Measurements from ENCODE around the gene DGKG. TPM values are rescaled to one million over a fixed set of nuclear protein-coding genes. Genes with fewer than 3 reads are reported as not detected.

Gene DGKG
- total and polyA plus RNA-seq, 7 donors = 0.60 to 30.7 (median 6.1) TPM

DNA sequence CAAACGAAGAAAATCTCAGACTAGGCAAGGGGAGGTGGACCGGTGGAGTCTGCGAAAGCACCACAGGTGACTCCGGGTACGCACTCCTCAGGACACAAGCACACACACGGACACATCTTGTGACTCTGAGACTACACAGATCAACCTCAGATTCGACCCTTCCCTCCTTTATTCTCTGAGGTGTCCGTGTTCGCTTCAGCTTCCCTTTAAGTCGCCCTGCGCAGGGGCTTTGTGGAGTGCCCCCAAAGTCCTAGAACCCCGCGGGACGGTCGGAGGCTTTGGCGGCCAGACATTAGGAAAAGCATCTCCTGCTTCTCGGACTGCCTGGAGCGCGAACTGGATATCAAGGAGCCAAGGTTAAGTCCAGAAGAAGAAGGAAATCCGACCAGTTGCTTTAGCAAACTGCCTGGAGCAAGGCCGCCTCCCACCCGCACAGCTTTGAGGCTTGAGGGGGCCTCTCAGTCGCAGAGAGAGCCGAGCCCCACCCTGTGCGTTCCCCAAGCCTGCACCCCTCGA is 730 bp downstream of the DGKG start:
- intact Hi-C loops (cut with DNase I) = loop anchor here (2.0 to 10.0 kb wide), 3 partner anchors 46 to 179 kb away; no protein-coding TSS in a partner anchor

GRCh38 chr3:186360779-186361178 is 1.3 kb downstream of the DGKG start:
- no peaks in the 10 kb centered on the region for H3K27me3 ChIP-seq
- H3K9me3 ChIP-seq = no peaks in the 10 kb centered on the region
- peak; percentile 67 for DNase-seq
- WGBS, 2 donors = 4 to 10% methylated on average over 27 of the region's 27 CpGs
- intact Hi-C loops (cut with DNase I) = loop anchor here (2.0 to 10.0 kb wide), 3 partner anchors 47 to 180 kb away; no protein-coding TSS in a partner anchor
- no peaks in the 10 kb centered on the region for H3K36me3 ChIP-seq
- H3K4me3 ChIP-seq = peak overlapping the region; percentile 46 to 63 (median 54)
- H3K27ac ChIP-seq = peak overlapping the region; percentile 63 to 84 (median 72)
- TF ChIP-seq EP300 (IDR thresholded peaks at IDR 0.05) (no peak), POLR2A (IDR thresholded peaks at IDR 0.05) (peak in 1 of 2 donors; percentile 47), POLR2AphosphoS5 (IDR thresholded peaks at IDR 0.05) (peak; percentile 18 to 74 (median 53)), CTCF (IDR thresholded peaks at IDR 0.05) (peak in 1 of 4 experiments; percentile 34)
- peaks cover 0 to 37% (median 23%) of the 10 kb centered on the region in 4 donors for H3K4me1 ChIP-seq

More for the DNA sequence above, 730 bp downstream of the DGKG start:
- Histone ChIP-seq H3K4me3 (peak overlapping the region; percentile 46 to 63 (median 54)), H3K27ac (peak overlapping the region; percentile 63 to 84 (median 72)), H3K36me3 (no peaks in the 10 kb centered on the region), H3K4me1 (peaks cover 0 to 42% (median 26%) of the 10 kb centered on the region in 4 donors), H3K27me3 (no peaks in the 10 kb centered on the region), H3K9me3 (no peaks in the 10 kb centered on the region)
- TF ChIP-seq POLR2AphosphoS5 (IDR thresholded peaks at IDR 0.05) (no peak), CTCF (IDR thresholded peaks at IDR 0.05) (no peak), EP300 (IDR thresholded peaks at IDR 0.05) (no peak), POLR2A (IDR thresholded peaks at IDR 0.05) (no peak)
- 2 to 10% methylated on average over 26 of the region's 26 CpGs for WGBS, 2 donors
- DNase-seq = no peak

GRCh38 chr3:186359078-186359477 is 3.0 kb downstream of the DGKG start:
- Histone ChIP-seq H3K36me3 (no peaks in the 10 kb centered on the region), H3K9me3 (no peaks in the 10 kb centered on the region), H3K4me3 (no peak overlapping the region), H3K27ac (peak overlapping the region in 1 of 4 donors; percentile 11), H3K4me1 (peaks cover 0 to 32% (median 18%) of the 10 kb centered on the region in 4 donors), H3K27me3 (no peaks in the 10 kb centered on the region)
- TF ChIP-seq POLR2AphosphoS5 (IDR thresholded peaks at IDR 0.05) (no peak), CTCF (IDR thresholded peaks at IDR 0.05) (no peak)
- 43 to 73% methylated on average over 3 of the region's 3 CpGs for WGBS, 2 donors
- no peak for DNase-seq
- intact Hi-C loops (cut with DNase I) = loop anchor here (5.0 kb wide), 1 partner anchor 72 kb away; no protein-coding TSS in a partner anchor

- TF ChIP-seq CTCF (IDR thresholded peaks at IDR 0.05) = no peak
- no peak for TF ChIP-seq POLR2AphosphoS5 (IDR thresholded peaks at IDR 0.05)
- TF ChIP-seq EP300 (IDR thresholded peaks at IDR 0.05) = no peak
- TF ChIP-seq POLR2A (IDR thresholded peaks at IDR 0.05) = no peak
- no peaks in the 10 kb centered on the region for H3K9me3 ChIP-seq
- intact Hi-C loops (cut with DNase I) = loop anchor here (5.0 kb wide), 1 partner anchor 69 kb away; no protein-coding TSS in a partner anchor
- 92 to 95% methylated on average over 5 of the region's 5 CpGs for WGBS, 2 donors
- no peaks in the 10 kb centered on the region for H3K36me3 ChIP-seq
- peaks cover 0 to 24% (median 14%) of the 10 kb centered on the region in 4 donors for H3K4me1 ChIP-seq
- no peak for DNase-seq
- H3K27ac ChIP-seq = peak overlapping the region in 1 of 4 donors; percentile 27
- no peak overlapping the region for H3K4me3 ChIP-seq
- H3K27me3 ChIP-seq = no peaks in the 10 kb centered on the region
These were observed 5.9 kb downstream of the DGKG start for GRCh38 chr3:186356152-186356551.
